ENCODE results near the gene PITPNM3.

GRCh38 chr17:6479622-6480302 lies 76.6 kb downstream of the PITPNM3 start:
- TF ChIP-seq POLR2A (IDR thresholded peaks at IDR 0.05; ENCODE audit: low read length) (no peak), GATA1 (IDR thresholded peaks at IDR 0.05; ENCODE audit: low read depth, low read length) (no peak)
